Stimulated activated CD4-positive, alpha-beta T cell treated with anti-CD3 and anti-CD28 coated beads, TNF-alpha, amount 100 ng/mL, for 24 hours (primary cell): ENCODE measurements around the gene FRMD4A.

Source experiments
- DNase-seq, 3 experiments: peaks; one replicate each; pipeline ENCODE4 v3.0.0-alpha.2; 2020; ENCODE audit warnings: low read depth in 3 of 3

The FRMD4A gene

GRCh38 chr10:13820119-13820963 lies 510.4 kb downstream of the FRMD4A start:
- DNase-seq = no peak

- no peak for DNase-seq
These were observed 514.4 kb downstream of the FRMD4A start for GRCh38 chr10:13816195-13816925.

GRCh38 chr10:13815756-13816155 lies 515.0 kb downstream of the FRMD4A start:
- DNase-seq = no peak

GRCh38 chr10:13813550-13813949 lies 517.2 kb downstream of the FRMD4A start:
- no peak for DNase-seq

- DNase-seq = no peak
These were observed 517.9 kb downstream of the FRMD4A start for GRCh38 chr10:13812804-13813203.

GRCh38 chr10:13810568-13810967 lies 520.2 kb downstream of the FRMD4A start:
- no peak for DNase-seq

- no peak for DNase-seq
These were observed 521.3 kb downstream of the FRMD4A start for GRCh38 chr10:13809427-13809826.

- no peak for DNase-seq
These were observed 522.0 kb downstream of the FRMD4A start for GRCh38 chr10:13808556-13809391.

GRCh38 chr10:13806419-13806818 lies 524.3 kb downstream of the FRMD4A start:
- DNase-seq = no peak

- no peak for DNase-seq
These were observed 526.9 kb downstream of the FRMD4A start for GRCh38 chr10:13803566-13804554.

- no peak for DNase-seq
These were observed 528.8 kb downstream of the FRMD4A start for GRCh38 chr10:13801907-13802288.

GRCh38 chr10:13801156-13801906 lies 529.4 kb downstream of the FRMD4A start:
- no peak for DNase-seq

GRCh38 chr10:13797164-13797563 lies 533.6 kb downstream of the FRMD4A start:
- DNase-seq = no peak

- DNase-seq = no peak
These were observed 534.8 kb downstream of the FRMD4A start for GRCh38 chr10:13795653-13796555.

GRCh38 chr10:13794992-13795612 lies 535.6 kb downstream of the FRMD4A start:
- DNase-seq = no peak

GRCh38 chr10:13792006-13792405 lies 538.7 kb downstream of the FRMD4A start:
- no peak for DNase-seq

GRCh38 chr10:13791483-13791882 lies 539.2 kb downstream of the FRMD4A start:
- DNase-seq = no peak

- no peak for DNase-seq
These were observed 540.5 kb downstream of the FRMD4A start for GRCh38 chr10:13790196-13790595.

- DNase-seq = no peak
These were observed 541.3 kb downstream of the FRMD4A start for GRCh38 chr10:13789448-13789829.
